Measurements from ENCODE around the gene PTGS1.
"Not testable (repeated sequence)": the region's sequence is repeated elsewhere in the genome, so short reads cannot be mapped to it uniquely, and the experiment has no call there.

PTGS1 gene

DNA sequence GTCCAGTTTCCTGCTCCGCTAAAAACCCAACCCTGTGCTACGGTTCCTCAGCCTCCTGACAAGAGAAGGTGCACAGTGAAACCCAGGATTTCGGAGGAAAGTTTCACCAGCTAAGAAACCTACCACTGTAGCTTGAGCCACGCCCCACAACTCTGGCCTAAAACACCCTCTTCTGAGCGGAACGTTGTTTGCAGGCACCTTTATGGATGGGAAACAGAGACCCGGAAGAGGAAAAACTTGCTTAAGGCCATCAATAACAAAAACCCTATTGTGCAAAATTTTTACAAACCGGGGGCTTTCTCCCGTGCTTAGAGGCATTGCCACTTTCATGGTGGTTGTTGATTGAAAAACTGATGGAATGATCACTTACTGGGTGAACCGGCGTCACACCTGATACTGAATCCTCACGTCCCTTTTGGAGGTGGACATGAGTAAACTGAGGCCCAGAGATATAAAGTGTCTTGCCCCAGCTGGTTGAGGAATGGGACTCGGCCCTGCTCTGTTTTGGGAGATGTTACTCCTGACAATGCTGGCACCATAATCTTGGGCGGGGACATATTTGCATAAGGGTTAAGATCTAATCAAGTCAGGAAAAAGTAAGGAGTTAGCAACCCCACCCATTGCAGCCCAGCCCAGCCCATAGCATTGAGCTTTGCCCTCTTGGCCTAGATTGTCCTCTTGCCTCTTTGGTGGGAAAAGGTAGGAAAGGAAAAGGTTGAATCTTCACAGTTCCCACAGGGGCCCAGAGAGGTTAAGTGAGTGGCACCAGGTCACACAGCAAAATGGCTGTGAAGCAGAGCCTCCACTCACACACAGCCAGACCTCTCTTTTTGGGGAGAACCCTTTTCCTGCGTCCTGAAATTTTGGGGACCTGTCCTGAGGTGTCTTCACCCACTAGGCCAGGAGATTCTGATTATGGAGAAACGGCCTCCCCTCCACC is 23.2 kb upstream of the PTGS1 start:
- no peak for DNase-seq

DNA sequence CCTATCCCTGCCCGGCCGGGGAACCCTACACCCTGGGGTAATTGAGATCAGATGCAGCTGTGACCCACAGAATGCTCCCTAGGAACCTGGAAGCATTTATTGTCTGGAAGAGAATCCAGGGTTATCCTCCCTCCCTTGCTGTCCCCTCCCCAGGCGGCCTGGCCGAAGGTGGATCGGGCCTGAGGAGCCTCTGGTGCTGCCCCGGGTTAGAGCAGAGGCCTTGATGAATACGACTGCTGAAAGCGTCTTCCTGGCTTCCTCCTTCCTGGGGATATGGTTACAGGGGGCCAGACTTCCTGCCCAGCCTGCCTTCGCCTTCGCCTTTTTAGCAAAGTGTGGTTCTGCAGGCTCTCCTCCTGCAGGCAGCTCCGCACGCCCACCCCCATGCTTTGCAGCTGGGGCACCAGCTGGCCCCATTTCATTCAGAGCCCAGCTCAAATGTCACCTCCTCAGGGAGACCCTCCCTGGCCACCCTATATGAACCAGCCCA is 22.5 kb upstream of the PTGS1 start:
- no peak for DNase-seq

DNA sequence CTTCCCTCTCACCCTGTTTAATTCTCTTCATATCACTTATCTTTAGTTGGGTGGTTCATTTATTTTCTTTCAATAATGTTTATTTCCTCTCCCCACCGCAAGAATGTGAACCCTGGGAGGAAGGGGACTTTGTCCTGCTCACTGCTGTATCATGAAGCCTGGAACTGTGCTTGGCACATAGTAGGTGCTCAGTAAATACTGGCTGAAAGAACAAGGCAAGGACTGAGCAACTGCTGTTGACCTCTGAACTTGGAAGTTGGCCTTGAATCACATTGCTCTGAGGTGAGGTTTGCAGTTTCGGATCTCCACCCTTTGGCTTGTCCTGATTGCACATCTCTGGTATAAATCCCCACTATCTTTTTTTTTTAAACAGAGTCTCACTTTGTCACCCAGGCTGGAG is 22.0 kb upstream of the PTGS1 start:
- no peak for DNase-seq

DNA sequence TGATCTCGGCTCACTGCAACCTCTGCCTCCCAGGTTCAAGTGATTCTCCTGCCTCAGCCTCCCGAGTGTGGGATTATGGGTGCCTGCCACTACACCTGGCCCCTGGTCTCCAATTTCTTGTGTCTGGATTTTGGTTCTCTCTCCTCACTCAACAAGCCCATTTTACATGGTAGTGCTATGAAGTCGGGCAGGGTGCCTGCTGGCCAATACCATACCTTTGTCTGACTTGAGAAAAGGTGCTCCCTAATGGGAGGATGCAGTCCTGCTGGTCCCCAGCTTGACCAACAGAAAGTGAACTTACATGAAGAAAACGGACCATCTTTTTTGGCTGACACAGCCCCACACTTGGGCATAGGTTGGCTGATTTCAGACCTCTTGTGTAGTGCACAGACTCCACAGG is 21.6 kb upstream of the PTGS1 start:
- no peak for DNase-seq

DNA sequence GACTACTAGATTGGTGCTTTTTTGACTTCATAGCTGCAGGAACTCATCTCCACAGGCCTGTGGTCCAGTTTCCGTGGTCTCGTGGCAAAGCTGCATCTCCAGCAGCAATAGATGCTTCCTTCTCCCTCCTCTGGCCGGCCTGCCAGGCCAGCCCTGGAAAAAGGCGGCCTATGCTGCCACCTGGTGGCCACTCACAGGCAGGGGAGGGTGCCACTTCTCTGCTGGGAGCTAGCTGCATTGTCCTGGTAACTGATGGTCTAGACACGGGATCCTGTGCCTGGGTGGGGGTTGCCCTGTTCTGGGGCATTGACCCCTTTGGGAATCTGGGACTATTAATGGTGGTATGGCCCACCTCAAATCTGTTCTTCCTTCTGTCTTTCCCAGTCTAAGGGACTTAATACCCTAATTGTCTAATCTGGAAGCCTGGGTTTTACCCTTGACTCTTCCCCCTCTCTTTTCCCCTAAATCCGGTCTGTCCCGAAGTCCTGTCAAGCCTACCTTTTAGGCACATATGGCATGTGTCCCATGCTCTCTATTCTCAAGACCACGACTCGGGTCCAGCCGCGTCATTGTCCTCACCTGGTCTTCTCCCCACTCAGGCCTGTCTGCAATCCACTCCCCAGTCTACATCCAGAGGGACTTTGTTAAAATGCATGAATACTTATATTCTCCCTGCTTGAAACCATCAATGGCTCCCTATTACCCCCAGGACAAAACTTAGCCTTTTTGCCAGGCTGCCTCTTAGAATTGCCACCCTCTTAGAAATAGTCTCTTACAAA is 20.1 kb upstream of the PTGS1 start:
- peak; percentile 79 for DNase-seq

DNA sequence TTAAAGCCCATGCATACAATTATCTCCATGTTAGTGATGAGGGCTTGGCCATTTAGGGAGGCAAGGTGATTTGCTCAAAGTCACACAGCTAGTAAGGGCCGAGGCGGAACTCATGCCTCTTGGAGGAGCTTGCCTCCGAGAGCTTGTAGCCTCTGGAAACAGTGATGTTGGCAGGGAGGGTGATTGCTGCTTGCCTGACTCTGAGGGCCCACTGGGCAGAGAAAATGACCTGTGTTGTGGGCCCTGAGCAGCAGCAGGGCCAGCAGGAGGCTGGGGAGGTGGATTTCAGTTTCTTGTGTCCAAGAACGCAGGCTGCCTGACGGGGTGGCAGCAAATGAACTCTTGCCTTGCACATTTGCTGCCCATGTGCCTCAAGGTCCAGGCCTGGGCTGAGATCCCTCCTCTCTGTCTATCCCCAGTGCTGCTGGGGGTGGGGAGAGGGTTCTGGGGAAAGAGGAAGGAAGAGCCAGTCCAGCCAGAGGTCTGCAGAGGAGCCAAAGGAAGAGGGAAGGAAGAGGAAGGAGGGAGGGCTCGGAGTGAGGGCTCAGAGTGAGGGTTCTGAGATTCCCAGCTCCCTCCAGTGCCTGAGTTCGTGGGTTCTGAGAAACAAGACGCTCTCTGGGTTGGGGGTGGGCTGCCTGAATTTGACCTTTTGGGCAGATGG is 16.2 kb upstream of the PTGS1 start:
- DNase-seq: no peak

DNA sequence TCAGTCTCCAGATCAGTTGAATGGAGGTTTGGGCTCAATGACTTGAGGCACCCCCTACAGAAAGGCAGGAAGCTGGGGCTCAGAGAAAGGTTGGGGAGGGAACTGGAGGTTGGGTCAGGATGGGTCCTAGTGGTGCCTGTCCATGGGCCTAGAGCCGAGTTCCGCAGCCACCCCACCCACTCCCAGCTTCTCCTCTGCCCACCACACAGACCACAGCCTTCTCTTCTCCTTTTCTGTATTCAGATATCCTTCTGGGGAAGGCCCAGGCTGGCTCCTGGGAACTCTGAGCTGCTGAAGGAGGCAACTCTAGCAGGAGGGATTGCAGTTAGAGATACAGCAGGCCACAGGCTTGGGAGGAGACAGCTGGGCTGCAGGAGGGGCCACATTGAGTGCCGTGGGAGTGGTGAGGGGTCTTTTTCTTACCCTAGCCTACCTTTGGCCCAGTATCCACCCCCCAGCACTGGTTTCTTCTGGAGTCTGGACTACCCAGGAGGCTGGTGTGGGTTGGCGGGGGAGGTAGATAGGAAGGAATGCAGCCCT is 15.4 kb upstream of the PTGS1 start:
- DNase-seq: no peak

DNA sequence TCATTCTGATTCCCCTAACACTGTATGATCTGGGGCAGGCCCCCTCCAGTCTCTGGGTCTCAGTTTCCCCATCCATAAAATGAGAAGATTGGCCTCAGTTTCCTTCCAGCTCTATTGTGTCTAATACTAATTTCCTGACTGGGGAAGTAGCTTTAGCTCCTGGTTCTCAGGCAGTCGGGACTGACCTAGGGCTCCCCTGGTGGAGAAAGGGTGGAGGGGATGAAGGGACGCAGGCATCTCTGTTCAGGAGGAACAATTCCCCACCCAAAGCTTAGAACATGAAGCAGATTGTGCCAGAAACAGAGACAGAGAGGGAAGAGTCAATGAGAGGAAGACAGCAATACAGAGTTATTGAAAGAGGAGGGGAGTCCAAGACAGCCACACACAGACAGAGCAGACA is 14.2 kb upstream of the PTGS1 start:
- DNase-seq: no peak

DNA sequence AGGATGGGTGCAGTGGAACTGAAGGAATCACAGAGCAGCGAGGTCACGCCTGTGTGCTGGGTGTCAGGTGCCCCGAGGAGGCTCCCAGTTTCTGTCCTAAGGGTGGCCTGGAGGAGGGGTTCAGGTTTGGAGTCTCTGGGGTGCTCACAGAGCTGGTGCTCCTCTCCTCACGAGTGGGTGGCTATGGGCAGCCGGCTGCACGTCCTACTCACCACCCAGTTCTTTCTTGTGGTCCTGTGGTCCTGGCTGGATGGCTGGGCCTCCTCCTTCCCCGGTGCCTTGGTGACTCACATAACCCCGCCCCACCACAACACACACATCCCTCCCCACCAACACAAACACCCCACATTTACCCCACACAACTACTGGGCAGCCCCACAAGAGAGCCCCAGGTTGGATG is 9.9 kb upstream of the PTGS1 start:
- DNase-seq: no peak

DNA sequence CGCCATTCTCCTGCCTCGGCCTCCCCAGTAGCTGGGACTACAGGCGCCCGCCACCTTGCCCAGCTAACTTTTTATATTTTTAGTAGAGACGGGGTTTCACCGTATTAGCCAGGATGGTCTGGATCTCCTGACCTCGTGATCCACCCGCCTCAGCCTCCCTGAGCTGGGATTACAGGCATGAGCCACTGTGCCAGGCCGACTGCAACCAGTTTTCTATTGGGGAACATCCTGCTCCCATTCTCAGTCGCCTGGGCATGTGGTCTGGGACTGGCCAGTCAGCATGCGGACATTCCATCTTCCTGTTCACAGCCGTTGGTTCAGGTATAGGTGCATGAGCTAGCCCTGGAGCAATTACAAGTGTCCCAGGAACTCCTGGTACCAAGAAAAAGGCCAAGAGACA is 7.7 kb upstream of the PTGS1 start:
- DNase-seq: not testable (repeated sequence)

DNA sequence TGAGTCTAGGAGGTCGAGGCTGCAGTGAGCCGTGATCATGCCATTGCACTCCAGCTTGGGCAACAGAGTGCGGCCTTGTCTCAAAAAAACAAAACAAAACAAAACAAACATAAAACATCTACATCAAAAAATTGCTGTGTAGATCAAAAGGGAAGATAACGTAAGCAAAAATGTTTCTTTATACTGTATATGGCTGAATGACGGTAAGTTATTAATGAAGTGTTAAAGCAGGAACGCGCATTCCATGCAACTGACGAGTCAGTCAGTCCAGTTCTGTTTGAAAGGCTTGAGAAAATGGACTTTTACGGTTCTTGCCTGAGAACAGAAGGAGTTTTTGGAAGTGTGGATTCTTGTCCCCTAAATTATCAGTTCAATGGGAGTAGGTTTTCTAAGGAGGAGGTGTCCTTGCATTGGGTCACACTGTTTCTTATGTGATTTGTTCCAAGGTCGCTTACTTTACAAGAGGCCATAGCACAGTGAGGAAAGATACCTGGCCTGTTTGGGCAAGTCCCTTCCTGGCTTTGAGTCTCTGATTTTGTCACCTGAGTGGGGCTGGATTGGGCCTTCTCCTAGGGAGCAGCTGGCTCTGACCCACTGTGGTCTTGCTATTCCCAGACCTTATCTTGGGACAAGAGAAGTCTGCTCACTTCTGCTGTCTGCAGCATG is 6.6 kb upstream of the PTGS1 start:
- no peak for DNase-seq

DNA sequence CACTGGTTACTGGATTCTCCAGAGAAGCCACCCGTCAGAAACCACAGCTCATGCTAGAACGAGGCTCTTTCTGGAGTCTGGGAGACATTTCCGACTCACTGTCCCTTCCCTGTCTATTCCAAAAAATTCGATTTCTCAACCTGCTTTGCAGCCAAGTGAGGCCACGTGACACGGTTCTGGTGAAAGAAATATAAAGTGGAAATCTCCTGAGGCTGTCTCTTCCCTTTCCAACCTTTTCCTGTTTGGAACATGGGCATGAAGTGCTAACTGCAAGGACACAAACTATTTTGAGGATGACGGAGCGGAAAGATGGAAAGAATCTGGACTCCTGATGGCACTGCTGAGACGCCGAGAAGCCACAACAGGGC is 6.1 kb upstream of the PTGS1 start:
- DNase-seq: no peak

DNA sequence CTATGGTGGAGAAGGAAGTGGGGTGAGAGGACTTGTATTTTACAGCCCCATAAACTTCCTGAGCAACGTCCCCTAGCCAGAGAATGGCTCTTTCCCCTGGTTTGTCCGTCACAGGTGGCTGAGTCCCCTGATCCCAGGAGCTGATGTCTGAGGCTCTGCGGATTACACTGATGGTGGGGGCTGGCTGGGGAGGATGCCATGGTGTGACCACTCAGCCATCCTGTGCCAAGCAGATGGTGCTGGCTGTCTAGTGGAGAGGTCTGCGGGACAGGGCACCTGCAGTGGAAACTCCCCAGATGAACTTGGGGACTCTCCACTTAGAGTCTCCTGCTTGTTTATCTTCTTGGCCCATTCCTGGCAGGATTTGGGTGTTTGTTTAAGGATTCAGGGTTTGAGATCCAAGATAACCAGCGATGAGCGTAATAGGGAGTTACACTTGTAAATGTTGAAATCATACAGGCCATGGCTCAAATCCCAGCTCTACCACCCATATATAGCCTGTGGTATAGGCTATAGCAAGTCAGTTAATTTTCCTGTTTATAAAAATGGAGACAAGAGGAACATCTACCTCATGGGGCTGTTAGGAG is 4.7 kb upstream of the PTGS1 start:
- no peak for DNase-seq

DNA sequence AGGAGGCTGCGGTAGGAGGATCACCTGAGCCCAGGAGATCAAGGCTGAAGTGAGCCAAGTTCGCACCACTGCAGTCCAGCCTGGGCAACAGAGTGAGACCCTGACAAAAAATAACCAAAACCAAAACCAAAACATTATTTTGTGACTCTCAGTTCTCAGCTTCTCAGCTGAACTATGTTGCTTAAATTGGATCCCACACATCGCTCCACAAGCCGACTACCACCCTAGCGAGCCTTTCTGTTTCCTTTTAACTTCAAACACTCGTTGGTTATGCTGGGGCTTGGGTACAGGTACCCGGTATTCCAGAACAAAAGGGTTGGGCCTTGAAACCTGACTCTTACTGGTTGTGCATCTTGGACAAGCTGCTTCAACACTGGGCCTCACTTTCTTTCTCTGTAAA is 3.8 kb upstream of the PTGS1 start:
- DNase-seq: no peak

DNA sequence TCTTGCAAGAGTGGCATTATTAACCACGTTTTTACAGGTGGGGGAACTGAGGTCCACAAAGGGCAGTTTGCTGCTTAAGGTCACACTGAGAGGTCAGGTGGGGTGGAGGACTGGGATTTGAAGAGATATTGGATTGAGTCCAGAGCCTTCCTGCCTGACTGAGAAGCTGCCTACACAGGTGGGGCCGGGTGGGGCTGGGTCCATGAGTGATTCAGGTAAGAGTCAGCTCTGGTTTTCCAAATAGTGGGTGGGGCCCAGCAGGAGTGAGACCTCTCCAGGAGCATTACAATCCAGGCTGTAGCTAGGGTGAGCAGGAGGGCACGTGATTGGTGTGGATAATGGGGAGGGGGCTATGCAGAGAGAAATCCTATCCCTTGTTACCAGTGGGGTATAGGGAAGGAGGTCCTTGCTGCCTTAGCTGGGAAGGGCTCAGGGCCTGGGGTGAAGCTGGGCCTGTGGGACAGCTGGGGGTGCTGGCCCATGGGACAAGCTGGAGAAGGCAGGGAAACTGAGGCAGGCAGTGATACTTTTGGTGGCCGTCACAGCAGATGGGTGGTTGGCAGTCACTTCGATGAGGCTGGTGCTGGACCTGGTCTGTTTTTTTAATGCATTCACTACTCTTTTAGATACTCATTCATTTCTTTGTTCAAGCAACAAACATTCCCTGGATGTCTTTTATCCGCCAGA is 2.9 kb upstream of the PTGS1 start:
- no peak for DNase-seq

DNA sequence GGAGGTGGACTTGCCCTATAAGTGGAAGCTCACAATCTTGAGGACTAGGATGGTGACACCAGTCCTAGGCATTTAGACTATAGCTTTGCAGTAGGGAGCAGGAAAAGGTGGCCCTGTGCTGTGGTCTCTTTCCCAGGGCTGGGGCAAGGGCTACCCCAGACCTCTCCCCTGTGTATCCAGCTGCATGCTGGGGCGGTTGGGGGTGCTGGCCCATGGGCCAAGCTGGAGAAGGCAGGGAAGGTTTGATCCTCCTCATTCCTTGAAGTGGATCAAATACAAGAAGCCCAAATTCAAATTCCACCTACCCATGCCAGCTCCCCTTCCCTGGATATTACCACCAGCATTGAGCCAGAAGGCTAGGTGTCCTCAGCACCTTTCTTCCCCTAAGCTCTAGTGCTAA is 2.2 kb upstream of the PTGS1 start:
- no peak for DNase-seq

DNA sequence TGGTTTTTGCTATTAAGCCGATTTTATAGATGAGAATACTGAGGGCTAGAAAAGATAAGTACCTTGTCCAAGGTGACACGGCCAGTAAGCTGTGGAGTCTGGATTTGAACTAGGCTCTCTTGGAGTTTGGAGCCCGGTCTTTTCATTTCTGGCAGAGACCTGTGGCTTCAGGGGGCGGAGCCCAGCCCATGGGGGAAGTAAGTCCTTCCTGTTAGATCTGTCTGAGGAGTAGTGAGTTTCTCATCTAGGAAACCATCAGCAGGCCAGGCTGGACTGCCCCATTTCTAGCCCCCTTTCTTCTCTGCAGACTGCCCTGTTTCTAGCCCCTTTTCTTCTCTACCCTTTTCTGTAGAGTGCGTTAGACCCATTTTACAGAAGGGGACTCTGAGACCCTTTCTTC is 521 bp upstream of the PTGS1 start:
- peak; percentile 10 for DNase-seq

DNA sequence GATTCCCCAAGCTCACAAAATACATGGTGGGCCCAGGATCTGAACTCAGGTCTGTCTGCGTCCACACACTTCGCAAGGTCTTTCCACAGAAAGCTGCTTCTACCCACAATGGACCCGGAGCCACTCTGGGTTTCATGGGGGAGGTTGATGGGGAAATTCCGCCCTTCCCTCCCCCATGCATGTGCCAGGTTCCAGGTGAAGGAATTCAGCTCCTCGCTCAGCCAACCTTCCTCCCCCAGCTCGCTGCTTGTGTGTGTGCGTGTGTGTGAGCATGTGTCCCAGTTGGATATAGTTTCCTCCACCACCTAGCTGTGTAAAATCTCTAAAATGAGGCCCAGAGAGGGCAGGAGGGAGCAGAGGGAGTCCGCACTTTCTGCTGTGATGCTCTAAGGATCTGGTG is 1.0 kb downstream of the PTGS1 start:
- no peak for DNase-seq

DNA sequence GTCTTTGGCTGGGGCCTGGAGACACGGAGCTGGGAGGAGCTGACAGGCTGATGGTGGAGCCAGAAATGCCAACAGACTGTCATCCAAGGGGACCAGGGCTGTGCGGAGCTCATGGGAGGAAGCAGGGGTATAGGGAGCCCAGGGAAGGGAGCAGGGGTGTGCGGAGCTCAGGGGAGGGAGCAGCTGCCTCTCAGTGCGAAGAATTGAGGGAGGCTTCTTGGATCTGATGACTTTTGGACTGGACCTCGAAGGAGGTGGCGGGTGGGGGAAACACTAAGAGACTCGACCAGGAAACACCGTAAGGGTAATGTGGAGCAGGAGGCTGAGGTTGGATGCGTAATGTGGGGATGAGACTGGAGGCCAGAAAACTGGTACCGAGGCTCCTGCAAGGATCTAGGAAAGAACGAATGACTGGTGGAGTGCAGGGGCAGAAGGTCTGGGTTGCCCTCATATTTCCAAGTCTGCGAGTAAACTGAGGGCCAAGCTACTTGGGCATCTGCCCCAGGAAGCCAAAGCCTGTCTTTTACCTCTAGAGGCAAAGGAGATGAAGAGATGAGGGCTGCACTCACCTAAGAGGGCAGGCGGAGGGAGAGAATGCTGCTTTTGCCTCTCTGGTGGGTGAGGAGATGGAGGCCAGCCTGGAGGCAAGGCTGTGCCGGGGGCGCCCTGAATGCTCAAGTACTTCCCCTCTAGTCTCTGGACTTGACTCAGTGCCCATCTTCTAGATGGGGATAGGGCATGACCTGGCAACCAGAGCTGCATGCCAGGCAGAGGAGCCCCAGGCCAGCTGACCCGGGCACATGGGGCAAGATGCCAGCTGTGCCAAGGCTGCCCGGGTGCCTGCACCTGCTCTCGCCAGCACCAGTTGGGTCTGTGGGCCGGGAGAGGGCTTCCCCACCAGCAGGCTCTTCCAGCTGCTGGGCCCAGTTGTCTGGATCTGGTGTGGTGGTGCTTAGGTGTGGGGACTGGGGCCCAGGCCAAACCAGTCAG is 2.3 kb downstream of the PTGS1 start:
- no peak for DNase-seq

DNA sequence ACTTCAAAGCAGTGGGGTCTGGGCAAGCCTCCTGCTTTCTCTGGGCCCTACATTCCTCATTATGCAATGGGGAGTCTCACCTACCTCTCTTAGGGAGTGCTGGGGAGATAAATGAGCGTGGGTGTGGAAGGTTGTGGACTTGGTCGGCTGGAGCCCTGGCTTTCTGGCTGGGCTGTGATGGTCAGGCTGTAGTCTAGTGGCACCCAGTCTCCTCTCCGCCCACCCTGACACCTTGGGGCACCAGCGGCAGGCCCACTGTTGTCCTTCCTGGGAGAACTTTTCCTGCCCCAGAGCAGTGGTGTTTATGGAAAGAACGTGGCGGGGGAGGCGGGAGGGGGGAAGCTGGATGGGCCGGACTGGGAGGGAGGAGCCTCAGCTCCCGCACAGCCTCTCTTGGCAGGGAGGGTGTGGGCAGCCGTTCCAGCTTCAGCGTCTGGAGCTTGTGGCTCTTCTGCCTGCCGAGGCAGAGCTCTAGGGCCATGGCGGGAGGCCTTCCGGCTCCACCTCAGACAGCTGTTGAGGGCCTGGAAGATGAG is 4.1 kb downstream of the PTGS1 start:
- DNase-seq: no peak

Measured in activated CD4-positive, alpha-beta T cell treated with anti-CD3 and anti-CD28 coated beads, Interleukin-2, amount 50 U/mL, for 16 hours (primary cell).